ENCODE data around the gene DUS1L. TPM values are rescaled to one million over a fixed set of nuclear protein-coding genes. Genes with fewer than 3 reads are reported as not detected.

Gene DUS1L
- total RNA-seq, 1 experiment from 2014 or later = 132 TPM

- H3K27me3 Mint-ChIP-seq (ENCODE audit: unreplicated experiment) = no peaks in the 10 kb centered on the region
- DNase-seq = no peak
- CTCF ChIA-PET = no interaction called here
- no peaks in the 10 kb centered on the region for H3K9me3 Mint-ChIP-seq (ENCODE audit: low read depth, unreplicated experiment)
- intact Hi-C loops (cut with micrococcal nuclease; ENCODE audit: unreplicated experiment) = no loop called here
- no peak for TF ChIP-seq CTCF (IDR thresholded peaks at IDR 0.05; ENCODE audit: unreplicated experiment)
- BruUV-seq (replicated peaks) = no TSS peak
- peaks cover 80% of the 10 kb centered on the region for H3K36me3 Mint-ChIP-seq (ENCODE audit: insufficient read depth, unreplicated experiment)
- H3K27ac Mint-ChIP-seq (ENCODE audit: unreplicated experiment) = peak overlapping the region; percentile 30
- H3K4me1 Mint-ChIP-seq (ENCODE audit: low read depth, unreplicated experiment) = no peaks in the 10 kb centered on the region
- no peak overlapping the region for H3K4me3 Mint-ChIP-seq (ENCODE audit: low read depth, unreplicated experiment)
Observed at GRCh38 chr17:82083533-82084359, 18.1 kb upstream of the DUS1L start.

GRCh38 chr17:82083009-82083408, 17.4 kb upstream of the DUS1L start:
- Mint-ChIP-seq H3K4me1 (ENCODE audit: low read depth, unreplicated experiment) (no peaks in the 10 kb centered on the region), H3K9me3 (ENCODE audit: low read depth, unreplicated experiment) (no peaks in the 10 kb centered on the region), H3K27ac (ENCODE audit: unreplicated experiment) (no peak overlapping the region), H3K4me3 (ENCODE audit: low read depth, unreplicated experiment) (no peak overlapping the region), H3K36me3 (ENCODE audit: insufficient read depth, unreplicated experiment) (peaks cover 79% of the 10 kb centered on the region), H3K27me3 (ENCODE audit: unreplicated experiment) (no peaks in the 10 kb centered on the region)
- no peak for TF ChIP-seq CTCF (IDR thresholded peaks at IDR 0.05; ENCODE audit: unreplicated experiment)
- intact Hi-C loops (cut with micrococcal nuclease; ENCODE audit: unreplicated experiment) = no loop called here
- CTCF ChIA-PET = no interaction called here
- BruUV-seq (replicated peaks) = no TSS peak
- no peak for DNase-seq

- intact Hi-C loops (cut with micrococcal nuclease; ENCODE audit: unreplicated experiment) = no loop called here
- Mint-ChIP-seq H3K36me3 (ENCODE audit: insufficient read depth, unreplicated experiment) (peaks cover 82% of the 10 kb centered on the region), H3K9me3 (ENCODE audit: low read depth, unreplicated experiment) (no peaks in the 10 kb centered on the region), H3K27me3 (ENCODE audit: unreplicated experiment) (no peaks in the 10 kb centered on the region), H3K4me3 (ENCODE audit: low read depth, unreplicated experiment) (no peak overlapping the region), H3K4me1 (ENCODE audit: low read depth, unreplicated experiment) (no peaks in the 10 kb centered on the region), H3K27ac (ENCODE audit: unreplicated experiment) (no peak overlapping the region)
- no TSS peak for BruUV-seq (replicated peaks)
- DNase-seq = no peak
- CTCF ChIA-PET = no interaction called here
- TF ChIP-seq CTCF (IDR thresholded peaks at IDR 0.05; ENCODE audit: unreplicated experiment) = no peak
Observed at GRCh38 chr17:82082456-82082855, 16.9 kb upstream of the DUS1L start.

GRCh38 chr17:82081966-82082365, 16.4 kb upstream of the DUS1L start:
- no peak overlapping the region for H3K27ac Mint-ChIP-seq (ENCODE audit: unreplicated experiment)
- CTCF ChIA-PET = no interaction called here
- H3K4me3 Mint-ChIP-seq (ENCODE audit: low read depth, unreplicated experiment) = no peak overlapping the region
- BruUV-seq (replicated peaks) = no TSS peak
- intact Hi-C loops (cut with micrococcal nuclease; ENCODE audit: unreplicated experiment) = no loop called here
- H3K4me1 Mint-ChIP-seq (ENCODE audit: low read depth, unreplicated experiment) = no peaks in the 10 kb centered on the region
- DNase-seq = no peak
- H3K36me3 Mint-ChIP-seq (ENCODE audit: insufficient read depth, unreplicated experiment) = peaks cover 83% of the 10 kb centered on the region
- H3K27me3 Mint-ChIP-seq (ENCODE audit: unreplicated experiment) = no peaks in the 10 kb centered on the region
- TF ChIP-seq CTCF (IDR thresholded peaks at IDR 0.05; ENCODE audit: unreplicated experiment) = no peak
- H3K9me3 Mint-ChIP-seq (ENCODE audit: low read depth, unreplicated experiment) = no peaks in the 10 kb centered on the region

Measured in Calu3 (cell line).